DMS79 (cell line): ENCODE results near the gene DSCAML1.

Source experiments
- DNase-seq: peaks from one replicate; lab custom pipeline; 2025; lab: John Stamatoyannopoulos, UW

Gene DSCAML1

DNA sequence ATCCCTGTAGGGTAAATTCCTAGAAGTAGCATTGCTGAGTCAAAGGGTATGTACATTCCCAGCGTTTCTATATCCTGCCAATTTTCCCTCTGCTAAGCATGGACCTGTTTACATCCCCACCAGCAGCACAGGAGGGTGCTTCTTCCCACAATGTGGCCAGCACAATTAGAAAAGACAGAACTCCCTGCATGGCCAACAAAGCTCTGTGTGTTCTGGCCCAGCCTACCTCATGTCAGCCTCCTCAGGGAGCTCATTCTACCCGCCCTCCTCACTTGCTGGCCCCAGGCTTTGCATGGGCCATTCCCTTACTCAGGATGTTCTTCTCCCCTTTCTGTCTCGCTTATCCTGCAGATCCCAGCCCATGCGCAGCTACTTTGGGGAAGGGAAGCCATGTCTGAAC, 186.1 kb downstream of the DSCAML1 start:
- no peak for DNase-seq

GRCh38 chr11:117610045-117610444, 187.0 kb downstream of the DSCAML1 start:
- DNase-seq: no peak

- DNase-seq: no peak
Observed at GRCh38 chr11:117607449-117607848, 189.6 kb downstream of the DSCAML1 start.

GRCh38 chr11:117606790-117607189, 190.2 kb downstream of the DSCAML1 start:
- DNase-seq: no peak

- no peak for DNase-seq
Observed at GRCh38 chr11:117606211-117606610, 190.8 kb downstream of the DSCAML1 start.

DNA sequence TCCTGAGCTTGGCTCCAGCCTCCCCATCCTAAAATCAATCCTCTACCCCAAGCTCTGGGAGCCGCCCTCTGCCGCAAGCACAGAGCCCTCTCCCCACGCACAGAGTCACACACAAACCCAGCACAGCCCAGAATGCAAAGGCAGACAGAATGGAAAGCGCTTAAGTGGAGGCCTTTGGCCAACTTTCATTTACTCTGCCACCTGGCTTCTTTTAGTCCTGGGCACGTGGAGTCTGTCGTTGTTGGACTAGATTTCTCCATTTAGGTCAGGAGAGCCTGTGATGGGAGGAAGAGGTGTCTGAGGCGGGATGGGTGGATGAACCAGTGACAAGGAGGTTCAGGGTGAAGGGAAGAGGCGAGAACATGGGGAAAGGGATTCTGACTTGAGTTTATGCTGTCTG, 191.7 kb downstream of the DSCAML1 start:
- no peak for DNase-seq

- DNase-seq: peak; percentile 77
Observed at GRCh38 chr11:117604336-117604995, 192.6 kb downstream of the DSCAML1 start.

DNA sequence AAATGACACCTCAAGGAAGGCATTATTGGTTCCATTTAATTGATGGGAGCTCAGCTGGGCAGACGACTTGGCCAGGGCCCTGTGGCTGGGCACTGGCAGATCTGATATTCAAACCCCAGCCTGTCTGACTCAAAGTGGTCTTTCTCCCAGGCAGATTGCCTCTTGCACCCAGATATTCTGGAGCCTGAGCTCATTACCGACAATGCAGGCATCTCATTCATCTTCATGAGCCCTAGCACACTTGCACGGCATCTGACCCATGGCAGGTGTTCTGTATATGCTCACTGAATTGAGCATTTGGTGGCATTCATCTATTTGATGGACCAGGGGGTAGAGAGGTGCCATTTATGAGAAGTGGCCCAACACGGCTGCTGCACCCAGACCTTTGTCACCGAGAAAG, 193.1 kb downstream of the DSCAML1 start:
- peak; percentile 61 for DNase-seq

GRCh38 chr11:117601006-117601708, 195.9 kb downstream of the DSCAML1 start:
- DNase-seq: no peak

DNA sequence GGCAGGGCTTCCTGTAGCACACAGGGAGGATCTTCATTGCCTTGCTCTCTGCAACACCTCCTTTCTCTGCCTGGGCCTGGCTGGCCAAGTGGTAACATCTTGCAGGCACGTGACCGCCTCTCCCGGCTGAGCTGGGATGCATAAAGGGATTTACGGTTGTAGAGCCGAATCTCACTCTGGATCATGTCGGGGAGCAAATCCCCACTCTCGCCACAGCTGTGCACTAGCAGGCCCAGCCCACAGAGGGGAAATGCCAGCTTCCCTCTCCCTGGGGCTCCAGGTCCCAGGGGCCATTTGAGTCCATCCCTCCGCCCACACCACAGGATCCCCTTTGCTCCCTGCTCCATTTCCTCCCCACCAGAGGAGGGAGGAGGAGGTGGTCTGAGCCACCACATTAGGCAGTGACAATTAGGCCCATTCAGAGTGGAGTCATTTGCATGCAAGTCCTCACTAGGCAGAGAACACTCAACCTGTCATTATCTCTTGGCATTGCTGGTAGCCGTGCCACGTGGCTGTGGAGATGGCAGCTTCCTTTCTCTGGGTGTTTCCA, 196.7 kb downstream of the DSCAML1 start:
- DNase-seq: peak; percentile 45

- no peak for DNase-seq
Observed at GRCh38 chr11:117597071-117597470, 199.9 kb downstream of the DSCAML1 start.

DNA sequence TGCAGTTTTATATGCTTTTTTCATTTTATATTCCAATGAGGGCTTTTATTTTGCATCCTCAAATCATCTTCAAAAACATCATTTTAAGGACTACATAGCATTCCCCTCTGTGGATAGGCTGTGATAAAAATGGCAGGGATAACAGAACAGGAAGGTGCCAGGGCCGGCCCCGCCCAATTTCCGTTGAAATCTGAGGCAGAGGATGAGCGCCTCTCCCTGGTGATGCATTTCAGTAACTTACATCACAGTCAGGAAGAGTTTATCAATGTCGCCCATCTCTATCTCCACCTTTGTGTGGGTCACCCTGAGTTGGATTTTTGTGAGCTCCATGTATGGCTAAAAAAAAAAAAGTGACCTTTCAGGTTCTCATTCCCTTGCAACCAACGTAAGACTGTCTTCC, 201.6 kb downstream of the DSCAML1 start:
- no peak for DNase-seq

DNA sequence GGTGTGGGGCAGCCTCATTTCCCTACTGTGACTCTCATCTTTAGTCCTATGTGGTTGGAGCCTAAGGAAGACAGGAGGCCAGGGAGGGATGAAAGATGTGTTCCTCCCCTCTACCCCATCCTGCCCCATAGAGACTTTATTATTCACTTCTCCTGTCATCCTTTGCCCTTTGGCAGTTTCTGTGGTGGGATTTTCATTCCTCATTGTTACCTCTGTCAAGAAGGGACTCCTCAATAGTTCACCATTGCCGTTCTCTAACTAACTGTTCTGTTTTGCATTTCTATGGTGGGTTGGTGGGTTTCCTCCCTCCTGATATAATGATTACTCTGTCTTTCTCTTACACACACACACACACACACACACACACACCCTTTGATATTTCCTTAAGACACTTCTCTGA, 202.3 kb downstream of the DSCAML1 start:
- no peak for DNase-seq

GRCh38 chr11:117593065-117593464, 204.0 kb downstream of the DSCAML1 start:
- DNase-seq: no peak

GRCh38 chr11:117591316-117592039, 205.5 kb downstream of the DSCAML1 start:
- DNase-seq: no peak

DNA sequence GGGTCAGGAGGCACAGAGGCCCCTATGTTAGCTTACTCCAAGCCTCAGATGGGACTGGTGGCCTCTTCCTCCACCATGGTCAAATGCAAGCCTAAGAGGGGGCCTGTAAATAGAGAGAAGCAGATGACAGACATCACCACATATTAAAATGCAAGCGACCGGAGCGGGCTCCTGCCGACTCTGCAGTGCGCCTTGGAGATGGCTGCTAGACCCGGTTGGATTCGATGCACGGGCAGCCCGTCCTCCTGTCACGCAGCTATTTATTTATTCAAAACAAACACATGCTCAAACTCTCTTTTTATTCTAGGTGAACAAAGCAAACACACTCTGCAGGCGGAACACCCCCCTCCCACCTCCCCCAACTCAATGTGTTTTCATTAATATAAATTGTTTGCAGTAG, 208.0 kb downstream of the DSCAML1 start:
- peak; percentile 94 for DNase-seq

DNA sequence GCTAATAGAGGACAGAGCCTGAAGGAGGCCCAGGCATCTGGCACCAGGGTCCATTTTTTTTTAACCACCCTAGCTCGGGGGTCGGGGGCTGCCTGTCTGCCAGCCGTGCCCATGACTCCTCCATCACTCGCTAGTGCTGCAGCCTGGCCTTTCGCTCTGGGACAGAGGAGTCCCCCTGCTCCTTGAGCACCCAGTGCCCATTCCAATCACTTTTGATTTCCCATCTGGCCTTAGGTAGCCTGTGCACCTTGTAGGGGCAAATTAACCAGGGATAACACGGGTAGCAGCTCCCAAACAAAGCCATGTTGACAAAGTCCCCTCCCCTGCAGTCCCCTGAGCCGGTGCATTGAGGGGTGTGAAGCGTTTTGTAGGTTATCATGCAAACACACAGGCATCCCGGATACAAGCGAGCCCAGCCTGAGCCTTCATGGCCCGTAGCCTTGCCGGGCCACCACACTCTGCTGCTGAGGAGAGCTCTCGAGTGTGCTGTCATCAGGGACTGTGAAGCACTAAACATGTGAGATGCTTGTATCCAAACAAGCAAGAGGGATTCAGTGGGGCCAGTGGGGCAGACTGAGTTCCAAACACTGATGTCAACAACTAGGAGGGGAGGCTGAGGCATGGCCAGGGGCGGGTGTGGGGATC, 208.7 kb downstream of the DSCAML1 start:
- peak; percentile 85 for DNase-seq

- no peak for DNase-seq
Observed at GRCh38 chr11:117587416-117587815, 209.6 kb downstream of the DSCAML1 start.

GRCh38 chr11:117586392-117586791, 210.6 kb downstream of the DSCAML1 start:
- no peak for DNase-seq

DNA sequence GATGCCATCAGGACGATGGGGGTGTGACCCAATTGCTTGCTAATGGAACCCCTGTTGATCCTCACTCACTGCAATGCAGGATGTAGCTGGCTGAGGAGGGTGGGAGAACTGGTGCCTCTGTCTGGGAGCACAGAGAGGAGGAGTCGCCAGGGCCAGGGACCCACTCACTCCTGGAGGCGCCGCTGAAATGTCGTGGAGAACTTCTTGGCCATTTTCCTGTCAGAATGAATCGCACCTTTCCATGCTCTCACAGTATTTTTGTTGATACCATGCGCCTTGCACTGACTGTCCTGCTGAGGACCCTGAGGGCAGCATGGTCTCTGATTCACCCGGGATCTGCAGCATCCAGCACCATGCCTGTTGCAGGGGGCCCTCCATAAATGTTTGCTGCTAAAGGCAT, 211.4 kb downstream of the DSCAML1 start:
- DNase-seq: no peak

DNA sequence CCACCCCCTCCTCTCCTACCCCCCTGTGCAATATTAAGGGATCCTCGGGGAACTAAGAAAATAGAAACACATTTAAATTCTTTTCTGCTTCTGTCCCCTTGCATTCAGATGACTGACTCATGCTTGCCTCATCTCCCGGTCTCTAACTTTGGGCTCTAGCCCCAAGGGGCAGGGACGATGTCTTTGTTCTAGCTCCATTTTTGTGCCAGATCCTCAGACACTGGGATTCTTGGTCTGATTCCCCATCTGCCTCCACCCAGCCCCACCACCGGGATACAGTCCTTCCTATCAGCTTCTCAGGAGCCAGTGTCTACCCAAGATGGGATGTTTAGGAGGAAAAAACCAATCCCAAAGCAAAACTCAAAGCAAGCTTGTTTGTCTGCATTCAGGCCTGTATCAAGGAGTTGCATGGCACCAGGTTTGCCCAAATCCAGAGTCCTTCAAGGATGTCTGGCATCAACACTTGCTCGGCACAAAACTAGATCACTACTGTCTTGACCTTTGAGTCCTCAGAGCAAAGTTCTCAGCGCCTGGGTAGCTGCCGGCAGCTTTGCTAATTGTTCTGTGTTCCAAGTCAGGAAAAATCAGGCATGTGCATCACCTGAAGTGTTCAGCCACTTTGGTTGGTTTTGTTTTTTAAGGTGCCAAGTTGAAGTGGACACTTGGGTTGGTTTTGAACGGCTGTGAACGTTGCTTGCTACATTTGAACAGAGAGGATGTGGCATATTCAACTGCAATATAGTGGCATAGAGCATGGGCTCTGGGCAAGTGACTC, 212.8 kb downstream of the DSCAML1 start:
- DNase-seq: peak; percentile 83
